Measurements from ENCODE around the gene LETM1.

The LETM1 gene

GRCh38 chr4:1856071-1856942 lies at the start of gene LETM1:
TSS of gene LETM1 (minus strand) at chr4:1856156. CDS start at chr4:1855950, 206 bp downstream.
- peak within 1 kb of the TSS; percentile 72 for H3K4me3 ChIP-seq (ENCODE audit: low read length)
- no peaks in the 10 kb centered on the region for H3K36me3 ChIP-seq (ENCODE audit: control insufficient read depth, insufficient read depth, low read length)
- peak within 1 kb of the TSS; percentile 80 for H3K9ac ChIP-seq (ENCODE audit: low read length)
- no peaks in the 10 kb centered on the region for H3K9me3 ChIP-seq (ENCODE audit: control insufficient read depth, low read length)
- no peaks in the 10 kb centered on the region for H3K27me3 ChIP-seq (ENCODE audit: control insufficient read depth, insufficient read depth, low read length)
- H3K4me1 ChIP-seq (ENCODE audit: control insufficient read depth, insufficient read depth, low read length) = peaks cover 39% of the 10 kb centered on the region

GRCh38 chr4:1904042-1904441 lies 48.1 kb upstream of the LETM1 start:
- H3K4me1 ChIP-seq (ENCODE audit: control insufficient read depth, insufficient read depth, low read length) = peaks cover 12% of the 10 kb centered on the region
- no peak overlapping the region for H3K4me3 ChIP-seq (ENCODE audit: low read length)
- no peaks in the 10 kb centered on the region for H3K27me3 ChIP-seq (ENCODE audit: control insufficient read depth, insufficient read depth, low read length)
- H3K9ac ChIP-seq (ENCODE audit: low read length) = no peak overlapping the region
- H3K36me3 ChIP-seq (ENCODE audit: control insufficient read depth, insufficient read depth, low read length) = no peaks in the 10 kb centered on the region
- H3K9me3 ChIP-seq (ENCODE audit: control insufficient read depth, low read length) = no peaks in the 10 kb centered on the region

DNA sequence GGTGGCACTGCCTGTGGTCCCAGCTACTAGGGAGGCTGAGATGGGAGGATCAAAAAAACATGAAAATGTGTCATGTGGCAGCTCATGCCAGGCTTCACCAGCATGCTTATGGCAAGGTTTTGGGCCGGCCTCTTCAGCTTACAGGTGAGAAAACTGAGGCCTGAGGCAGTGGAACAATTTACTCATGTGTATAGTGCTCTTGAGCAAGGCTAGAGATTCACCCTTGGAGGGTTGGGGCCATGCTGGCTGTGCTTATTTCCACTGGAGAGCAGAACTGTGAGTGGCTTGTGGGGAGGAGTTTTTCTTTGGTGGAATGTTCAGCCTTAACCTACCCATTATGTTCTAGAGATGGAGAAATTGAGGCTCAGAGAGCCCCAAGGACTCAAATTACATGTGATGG lies 47.1 kb upstream of the LETM1 start:
- no peaks in the 10 kb centered on the region for H3K27me3 ChIP-seq (ENCODE audit: control insufficient read depth, insufficient read depth, low read length)
- H3K9ac ChIP-seq (ENCODE audit: low read length) = no peak overlapping the region
- no peak overlapping the region for H3K4me3 ChIP-seq (ENCODE audit: low read length)
- no peaks in the 10 kb centered on the region for H3K36me3 ChIP-seq (ENCODE audit: control insufficient read depth, insufficient read depth, low read length)
- peaks cover 6% of the 10 kb centered on the region for H3K4me1 ChIP-seq (ENCODE audit: control insufficient read depth, insufficient read depth, low read length)
- H3K9me3 ChIP-seq (ENCODE audit: control insufficient read depth, low read length) = no peaks in the 10 kb centered on the region

DNA sequence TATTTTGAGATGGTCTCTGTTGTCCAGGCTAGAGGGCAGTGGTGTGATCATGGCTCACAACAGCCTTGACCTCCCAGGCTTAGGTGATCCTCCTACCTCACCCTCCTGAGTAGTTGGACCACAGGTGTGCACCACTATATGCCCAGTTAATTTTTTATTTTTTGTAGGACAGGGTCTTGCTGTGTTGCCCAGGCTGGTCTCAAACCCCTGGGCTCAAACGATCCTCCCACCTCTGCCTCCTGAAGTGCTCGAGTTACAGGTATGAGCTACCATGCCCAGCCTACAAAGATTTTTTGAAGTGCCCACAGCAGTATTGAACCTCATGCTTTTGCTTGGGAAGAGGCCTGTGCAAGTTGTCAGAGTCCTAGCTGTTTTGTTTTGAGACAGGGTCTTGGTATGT lies 46.3 kb upstream of the LETM1 start:
- Histone ChIP-seq H3K4me3 (ENCODE audit: low read length) (no peak overlapping the region), H3K36me3 (ENCODE audit: control insufficient read depth, insufficient read depth, low read length) (no peaks in the 10 kb centered on the region), H3K9me3 (ENCODE audit: control insufficient read depth, low read length) (no peaks in the 10 kb centered on the region), H3K9ac (ENCODE audit: low read length) (no peak overlapping the region), H3K4me1 (ENCODE audit: control insufficient read depth, insufficient read depth, low read length) (no peaks in the 10 kb centered on the region), H3K27me3 (ENCODE audit: control insufficient read depth, insufficient read depth, low read length) (no peaks in the 10 kb centered on the region)

DNA sequence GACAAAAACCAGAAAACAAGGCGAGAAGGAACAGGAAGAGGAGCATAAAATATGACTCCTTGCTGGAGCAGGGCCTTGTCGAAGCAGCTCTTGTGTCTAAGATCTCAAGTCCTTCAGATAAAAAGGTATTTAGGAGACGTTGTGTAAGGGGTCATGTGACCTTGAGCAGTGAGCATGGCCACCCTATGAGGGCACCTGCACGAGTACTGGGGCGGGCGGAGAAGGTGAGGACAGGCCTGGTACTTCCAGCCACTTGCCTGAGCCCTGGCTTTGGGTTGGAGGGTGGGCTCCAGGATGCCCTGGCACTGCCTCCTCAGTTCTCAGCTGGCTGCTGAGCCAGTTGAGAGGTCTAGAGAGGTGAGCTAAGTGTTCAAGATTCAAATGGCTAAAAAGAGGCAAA lies 45.2 kb upstream of the LETM1 start:
- Histone ChIP-seq H3K9me3 (ENCODE audit: control insufficient read depth, low read length) (no peaks in the 10 kb centered on the region), H3K9ac (ENCODE audit: low read length) (no peak overlapping the region), H3K27me3 (ENCODE audit: control insufficient read depth, insufficient read depth, low read length) (no peaks in the 10 kb centered on the region), H3K36me3 (ENCODE audit: control insufficient read depth, insufficient read depth, low read length) (no peaks in the 10 kb centered on the region), H3K4me1 (ENCODE audit: control insufficient read depth, insufficient read depth, low read length) (no peaks in the 10 kb centered on the region), H3K4me3 (ENCODE audit: low read length) (no peak overlapping the region)

DNA sequence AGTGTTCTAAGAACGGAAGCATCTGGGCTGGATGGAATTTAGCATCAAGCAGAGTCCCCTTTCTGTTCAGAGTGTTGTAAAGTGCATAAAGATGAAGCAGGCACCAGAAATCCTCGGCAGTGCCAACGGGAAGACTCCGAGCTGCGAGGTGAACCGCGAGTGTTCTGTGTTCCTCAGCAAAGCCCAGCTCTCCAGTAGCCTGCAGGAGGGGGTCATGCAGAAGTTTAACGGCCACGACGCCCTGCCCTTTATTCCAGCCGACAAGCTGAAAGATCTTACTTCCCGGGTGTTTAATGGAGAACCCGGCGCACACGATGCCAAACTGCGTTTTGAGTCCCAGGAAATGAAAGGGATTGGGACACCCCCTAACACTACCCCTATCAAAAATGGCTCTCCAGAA lies 44.7 kb upstream of the LETM1 start:
- Histone ChIP-seq H3K9ac (ENCODE audit: low read length) (no peak overlapping the region), H3K36me3 (ENCODE audit: control insufficient read depth, insufficient read depth, low read length) (no peaks in the 10 kb centered on the region), H3K4me1 (ENCODE audit: control insufficient read depth, insufficient read depth, low read length) (no peaks in the 10 kb centered on the region), H3K9me3 (ENCODE audit: control insufficient read depth, low read length) (no peaks in the 10 kb centered on the region), H3K27me3 (ENCODE audit: control insufficient read depth, insufficient read depth, low read length) (no peaks in the 10 kb centered on the region), H3K4me3 (ENCODE audit: low read length) (no peak overlapping the region)

- Histone ChIP-seq H3K4me1 (ENCODE audit: control insufficient read depth, insufficient read depth, low read length) (no peaks in the 10 kb centered on the region), H3K4me3 (ENCODE audit: low read length) (no peak overlapping the region), H3K27me3 (ENCODE audit: control insufficient read depth, insufficient read depth, low read length) (no peaks in the 10 kb centered on the region), H3K9me3 (ENCODE audit: control insufficient read depth, low read length) (no peaks in the 10 kb centered on the region), H3K36me3 (ENCODE audit: control insufficient read depth, insufficient read depth, low read length) (no peaks in the 10 kb centered on the region), H3K9ac (ENCODE audit: low read length) (no peak overlapping the region)
Observed at GRCh38 chr4:1900087-1900433, 44.1 kb upstream of the LETM1 start.

DNA sequence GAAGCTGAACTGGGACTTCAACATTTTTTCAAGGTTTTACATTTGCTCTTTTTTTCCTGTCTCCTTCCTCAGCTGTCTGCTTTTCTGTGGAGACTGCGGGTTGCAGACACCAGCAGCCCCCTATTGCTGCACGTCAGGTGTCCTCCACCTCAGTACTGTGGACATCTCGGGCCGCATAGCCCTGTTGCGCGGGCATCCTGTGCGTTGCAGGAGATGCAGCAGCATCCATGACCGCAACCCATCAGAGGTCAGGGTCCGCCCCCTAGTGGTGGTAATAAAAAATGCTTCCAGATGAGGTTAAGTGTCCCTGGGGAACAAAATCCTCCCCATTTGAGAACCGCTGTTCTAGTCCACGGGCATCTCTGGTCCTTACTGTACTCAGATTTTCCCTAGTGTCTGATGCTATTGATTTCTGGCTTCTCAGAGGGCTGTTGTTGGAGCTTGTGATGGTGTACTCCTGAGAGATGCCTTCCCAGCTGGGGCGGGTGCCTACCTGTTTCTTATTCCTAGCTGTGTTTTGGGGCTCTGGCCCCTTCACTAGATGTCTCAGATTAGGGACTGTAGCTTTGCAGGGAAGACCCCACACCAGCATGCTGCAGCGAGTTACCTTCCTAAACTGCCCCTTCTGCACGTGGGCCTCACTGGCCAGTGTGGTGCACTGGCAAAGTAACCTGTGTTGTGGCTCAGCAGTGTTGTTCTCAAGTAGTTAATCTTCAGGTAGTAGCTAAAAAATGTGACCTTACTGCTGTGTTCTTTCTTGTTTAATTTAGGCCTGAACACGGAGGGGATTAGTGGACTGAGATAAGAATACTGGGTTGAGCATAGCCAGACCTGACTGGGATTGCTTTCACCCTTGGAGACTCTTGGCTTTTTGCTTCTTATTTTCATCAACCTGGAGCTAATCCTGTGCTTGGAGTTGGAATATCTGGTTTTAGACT lies 43.5 kb upstream of the LETM1 start:
- Histone ChIP-seq H3K4me3 (ENCODE audit: low read length) (no peak overlapping the region), H3K9me3 (ENCODE audit: control insufficient read depth, low read length) (no peaks in the 10 kb centered on the region), H3K36me3 (ENCODE audit: control insufficient read depth, insufficient read depth, low read length) (no peaks in the 10 kb centered on the region), H3K4me1 (ENCODE audit: control insufficient read depth, insufficient read depth, low read length) (no peaks in the 10 kb centered on the region), H3K9ac (ENCODE audit: low read length) (no peak overlapping the region), H3K27me3 (ENCODE audit: control insufficient read depth, insufficient read depth, low read length) (no peaks in the 10 kb centered on the region)

- Histone ChIP-seq H3K9ac (ENCODE audit: low read length) (no peak overlapping the region), H3K4me3 (ENCODE audit: low read length) (no peak overlapping the region), H3K4me1 (ENCODE audit: control insufficient read depth, insufficient read depth, low read length) (no peaks in the 10 kb centered on the region), H3K36me3 (ENCODE audit: control insufficient read depth, insufficient read depth, low read length) (no peaks in the 10 kb centered on the region), H3K9me3 (ENCODE audit: control insufficient read depth, low read length) (no peaks in the 10 kb centered on the region), H3K27me3 (ENCODE audit: control insufficient read depth, insufficient read depth, low read length) (no peaks in the 10 kb centered on the region)
Observed at GRCh38 chr4:1898681-1899080, 42.7 kb upstream of the LETM1 start.

- Histone ChIP-seq H3K9ac (ENCODE audit: low read length) (no peak overlapping the region), H3K4me1 (ENCODE audit: control insufficient read depth, insufficient read depth, low read length) (no peaks in the 10 kb centered on the region), H3K4me3 (ENCODE audit: low read length) (no peak overlapping the region), H3K9me3 (ENCODE audit: control insufficient read depth, low read length) (no peaks in the 10 kb centered on the region), H3K36me3 (ENCODE audit: control insufficient read depth, insufficient read depth, low read length) (no peaks in the 10 kb centered on the region), H3K27me3 (ENCODE audit: control insufficient read depth, insufficient read depth, low read length) (no peaks in the 10 kb centered on the region)
Observed at GRCh38 chr4:1898007-1898406, 42.1 kb upstream of the LETM1 start.

- H3K27me3 ChIP-seq (ENCODE audit: control insufficient read depth, insufficient read depth, low read length) = no peaks in the 10 kb centered on the region
- H3K4me1 ChIP-seq (ENCODE audit: control insufficient read depth, insufficient read depth, low read length) = no peaks in the 10 kb centered on the region
- no peak overlapping the region for H3K4me3 ChIP-seq (ENCODE audit: low read length)
- no peak overlapping the region for H3K9ac ChIP-seq (ENCODE audit: low read length)
- no peaks in the 10 kb centered on the region for H3K9me3 ChIP-seq (ENCODE audit: control insufficient read depth, low read length)
- no peaks in the 10 kb centered on the region for H3K36me3 ChIP-seq (ENCODE audit: control insufficient read depth, insufficient read depth, low read length)
Observed at GRCh38 chr4:1896658-1896991, 40.7 kb upstream of the LETM1 start.

DNA sequence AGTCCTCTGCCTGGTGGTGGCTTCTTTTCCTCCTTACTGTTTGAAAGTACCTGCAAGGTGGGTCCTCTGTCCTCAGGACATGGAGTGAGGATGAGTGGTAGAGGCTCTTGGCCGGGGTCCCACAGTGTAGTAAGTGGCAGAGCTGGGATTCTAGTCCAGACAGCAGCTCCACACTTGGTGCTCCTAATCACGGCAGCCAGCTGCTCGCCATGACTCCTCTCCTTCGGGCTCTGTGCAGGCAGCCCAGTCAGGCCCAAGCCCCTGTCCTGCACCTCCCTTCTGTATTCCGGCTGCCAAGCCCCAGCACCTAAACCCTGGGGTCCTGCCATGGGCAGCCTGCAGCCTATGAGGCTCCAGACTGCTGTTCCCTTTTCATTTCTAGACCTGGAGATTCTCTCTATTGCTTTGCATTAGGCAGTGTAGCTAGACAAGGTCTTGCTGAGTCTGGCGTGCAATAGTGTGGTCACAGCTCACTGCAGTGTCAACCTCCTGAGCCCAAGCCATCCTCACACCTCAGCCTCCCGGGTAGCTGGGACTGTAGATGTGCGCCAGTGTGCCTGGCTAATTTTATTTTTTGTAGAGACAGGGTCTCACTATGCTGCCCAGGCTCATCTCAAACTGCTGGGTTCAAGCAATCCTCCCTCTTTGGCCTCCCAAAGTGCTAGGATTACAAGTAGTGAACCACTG lies 40.2 kb upstream of the LETM1 start:
- H3K4me3 ChIP-seq (ENCODE audit: low read length) = no peak overlapping the region
- H3K4me1 ChIP-seq (ENCODE audit: control insufficient read depth, insufficient read depth, low read length) = no peaks in the 10 kb centered on the region
- no peaks in the 10 kb centered on the region for H3K36me3 ChIP-seq (ENCODE audit: control insufficient read depth, insufficient read depth, low read length)

More for the DNA sequence above, 40.2 kb upstream of the LETM1 start:
- Histone ChIP-seq H3K27me3 (ENCODE audit: control insufficient read depth, insufficient read depth, low read length) (no peaks in the 10 kb centered on the region), H3K9me3 (ENCODE audit: control insufficient read depth, low read length) (no peaks in the 10 kb centered on the region), H3K9ac (ENCODE audit: low read length) (no peak overlapping the region)
